Kidney tubule cell (primary cell): ENCODE measurements around the gene EID1.

ENCODE experiments used
- DNase-seq: peaks from one replicate; pipeline ENCODE4 v3.0.0-alpha.2; 2018; ENCODE audit warnings: low spot score

EID1 gene

GRCh38 chr15:48913141-48913540 lies 35.2 kb downstream of the EID1 start:
- peak; percentile 88 for DNase-seq

GRCh38 chr15:48914717-48915116 lies 36.8 kb downstream of the EID1 start:
- no peak for DNase-seq

- no peak for DNase-seq
Observed at GRCh38 chr15:48915861-48916260, 37.9 kb downstream of the EID1 start.

GRCh38 chr15:48916721-48917120 lies 38.8 kb downstream of the EID1 start:
- DNase-seq: no peak

- DNase-seq: peak; percentile 63
Observed at GRCh38 chr15:48922046-48922445, 44.1 kb downstream of the EID1 start.

- DNase-seq: peak; percentile 43
Observed at GRCh38 chr15:48924528-48925393, 46.8 kb downstream of the EID1 start.

- DNase-seq: peak; percentile 97
Observed at GRCh38 chr15:48925714-48926223, 47.8 kb downstream of the EID1 start.

GRCh38 chr15:48928877-48929538 lies 51.1 kb downstream of the EID1 start:
- peak; percentile 74 for DNase-seq

- no peak for DNase-seq
Observed at GRCh38 chr15:48929661-48930060, 51.7 kb downstream of the EID1 start.
